BJ (cell line): Measurements from ENCODE around the gene SLC17A9. TPM values are rescaled to one million over a fixed set of nuclear protein-coding genes. Genes with fewer than 3 reads are reported as not detected.

ENCODE experiments used
- CTCF ChIA-PET: fragments of 350-600 bp; formaldehyde crosslinking; extraction: SDS; loops from one replicate; lab custom pipeline; 2021; ENCODE audit warnings: antibody characterized with exemption, inconsistent platforms; lab: Yijun Ruan, JAX
- POLR2A ChIA-PET: fragments of 300-600 bp; sonication (Branson Sonifier 250); formaldehyde crosslinking; extraction: SDS; loops from one replicate; lab custom pipeline; 2021; ENCODE audit warnings: antibody characterized with exemption; lab: Charles Lee
- DNase-seq: peaks from one replicate; pipeline ENCODE4 v3.0.0-alpha.2; 2011; ENCODE audit warnings: low read depth
- H3K27me3 ChIP-seq: 2 replicates; pipeline ENCODE4 v1.6.0; 2011; ENCODE audit warnings: low read length; ENCODE audit not compliant: control insufficient read depth, insufficient read depth
- H3K36me3 ChIP-seq: 2 replicates; pipeline ENCODE4 v1.5.1; 2011; ENCODE audit warnings: low read length; ENCODE audit not compliant: control insufficient read depth, insufficient read depth
- H3K4me3 ChIP-seq: 2 replicates; pipeline ENCODE4 v1.5.1; 2011; ENCODE audit warnings: low read depth, mild to moderate bottlenecking, control low read depth, low read length
- CTCF ChIP-seq: IDR thresholded peaks from 2 replicates; pipeline ENCODE4 v1.5.1; 2011; ENCODE audit warnings: low read depth, mild to moderate bottlenecking, control low read depth, inconsistent platforms, low read length, moderate library complexity; ENCODE audit not compliant: insufficient read depth
- polyA plus RNA-seq: library from polyadenylated mRNA; depleted of rRNA; stranded (reverse); fragments of >200 nt; gene quantifications from 2 replicates; pipeline ENCODE4 v1.2.3, GENCODE V29; 2011

Gene SLC17A9
- polyA plus RNA-seq, 1 experiment, result 30.8 TPM

- DNase-seq, result no peak
- TF ChIP-seq CTCF, result no peak
- CTCF ChIA-PET, result interaction anchor here (0.7 to 1.5 kb wide), 2 partner anchors 39 to 80 kb away, joined by 3 to 4 read pairs; no protein-coding TSS in a partner anchor
- Histone ChIP-seq H3K27me3 (peaks cover 38% of the 10 kb centered on the region), H3K4me3 (no peak overlapping the region), H3K36me3 (no peaks in the 10 kb centered on the region)
- POLR2A ChIA-PET, result no interaction called here
These were observed 23.5 kb downstream of the SLC17A9 start for GRCh38 chr20:62975812-62976508.

GRCh38 chr20:62976886-62977285 is 24.4 kb downstream of the SLC17A9 start:
- CTCF ChIA-PET, result no interaction called here
- TF ChIP-seq CTCF, result no peak

GRCh38 chr20:62977613-62978560 is 25.4 kb downstream of the SLC17A9 start:
- peaks cover 47% of the 10 kb centered on the region for H3K27me3 ChIP-seq
- no peak overlapping the region for H3K4me3 ChIP-seq
- CTCF ChIA-PET, result interaction anchor here (1.1 kb wide), 1 partner anchor 101 kb away, joined by 3 read pairs; no protein-coding TSS in a partner anchor
- H3K36me3 ChIP-seq, result no peaks in the 10 kb centered on the region
- no peak for DNase-seq
- POLR2A ChIA-PET, result no interaction called here
- TF ChIP-seq CTCF, result no peak

More at GRCh38 chr20:62976886-62977285, 24.4 kb downstream of the SLC17A9 start:
- POLR2A ChIA-PET, result no interaction called here
- Histone ChIP-seq H3K4me3 (no peak overlapping the region), H3K36me3 (no peaks in the 10 kb centered on the region), H3K27me3 (peaks cover 44% of the 10 kb centered on the region)
- DNase-seq, result no peak

GRCh38 chr20:62978561-62978943 is 26.0 kb downstream of the SLC17A9 start:
- DNase-seq, result no peak
- no peak for TF ChIP-seq CTCF
- no peak overlapping the region for H3K4me3 ChIP-seq
- CTCF ChIA-PET, result interaction anchor here (1.1 to 1.7 kb wide), 2 partner anchors 8 to 101 kb away, joined by 3 to 6 read pairs; no protein-coding TSS in a partner anchor
- no peaks in the 10 kb centered on the region for H3K36me3 ChIP-seq
- peaks cover 44% of the 10 kb centered on the region for H3K27me3 ChIP-seq
- POLR2A ChIA-PET, result no interaction called here

- no peak for TF ChIP-seq CTCF
- H3K36me3 ChIP-seq, result no peaks in the 10 kb centered on the region
- no peak overlapping the region for H3K4me3 ChIP-seq
- POLR2A ChIA-PET, result no interaction called here
- CTCF ChIA-PET, result interaction anchor here (0.7 to 1.7 kb wide), 3 partner anchors 9 to 517 kb away, joined by 3 to 6 read pairs (median 3); no protein-coding TSS in a partner anchor
- peaks cover 42% of the 10 kb centered on the region for H3K27me3 ChIP-seq
- no peak for DNase-seq
These were observed 26.8 kb downstream of the SLC17A9 start for GRCh38 chr20:62979310-62979709.
